T-helper 17 cell (primary cell): ENCODE measurements around the gene KIF16B. TPM values are rescaled to one million over a fixed set of nuclear protein-coding genes. Genes with fewer than 3 reads are reported as not detected.
"Not testable (repeated sequence)": the region's sequence is repeated elsewhere in the genome, so short reads cannot be mapped to it uniquely, and the experiment has no call there.

Experiments used
- ATAC-seq: fragments of 150-1000 bp; cut with Tn5 transposase; 2 replicates; pipeline ENCODE4 v1.10.0; 2021; ENCODE audit warnings: mild to moderate bottlenecking, moderate library complexity
- DNase-seq, 3 donors: peaks; one replicate each; pipeline versions ENCODE4 v3.0.0 to v3.0.0-alpha.2; 2020 to 2021
- H3K9me3 ChIP-seq: one replicate; pipeline ENCODE4 v1.7.0; 2013; ENCODE audit warnings: low read length, mild to moderate bottlenecking; ENCODE audit not compliant: control insufficient read depth, poor library complexity, severe bottlenecking
- H3K27ac Mint-ChIP-seq: one replicate; pipeline ENCODE4 v1.8.0; 2022; ENCODE audit warnings: mild to moderate bottlenecking, moderate library complexity, mixed read lengths
- H3K27me3 Mint-ChIP-seq: one replicate; pipeline ENCODE4 v1.8.0; 2022; ENCODE audit warnings: mixed read lengths
- H3K36me3 Mint-ChIP-seq: one replicate; pipeline ENCODE4 v1.8.0; 2022; ENCODE audit warnings: low read depth, mixed read lengths
- H3K4me1 Mint-ChIP-seq: one replicate; pipeline ENCODE4 v1.8.0; 2022; ENCODE audit warnings: mild to moderate bottlenecking, mixed read lengths
- H3K4me3 Mint-ChIP-seq: one replicate; pipeline ENCODE4 v1.8.0; 2022; ENCODE audit warnings: mild to moderate bottlenecking, moderate library complexity, mixed read lengths
- total RNA-seq, 4 donors: library from RNA in 2 of 4; stranded (reverse) in 2 of 4; gene quantifications; one replicate each; pipeline ENCODE4 v1.2.3 and lab custom pipeline; 2022 to 2026

The KIF16B gene
- total RNA-seq, 2 donors from 2014 or later: 11.1 to 12.0 TPM

DNA sequence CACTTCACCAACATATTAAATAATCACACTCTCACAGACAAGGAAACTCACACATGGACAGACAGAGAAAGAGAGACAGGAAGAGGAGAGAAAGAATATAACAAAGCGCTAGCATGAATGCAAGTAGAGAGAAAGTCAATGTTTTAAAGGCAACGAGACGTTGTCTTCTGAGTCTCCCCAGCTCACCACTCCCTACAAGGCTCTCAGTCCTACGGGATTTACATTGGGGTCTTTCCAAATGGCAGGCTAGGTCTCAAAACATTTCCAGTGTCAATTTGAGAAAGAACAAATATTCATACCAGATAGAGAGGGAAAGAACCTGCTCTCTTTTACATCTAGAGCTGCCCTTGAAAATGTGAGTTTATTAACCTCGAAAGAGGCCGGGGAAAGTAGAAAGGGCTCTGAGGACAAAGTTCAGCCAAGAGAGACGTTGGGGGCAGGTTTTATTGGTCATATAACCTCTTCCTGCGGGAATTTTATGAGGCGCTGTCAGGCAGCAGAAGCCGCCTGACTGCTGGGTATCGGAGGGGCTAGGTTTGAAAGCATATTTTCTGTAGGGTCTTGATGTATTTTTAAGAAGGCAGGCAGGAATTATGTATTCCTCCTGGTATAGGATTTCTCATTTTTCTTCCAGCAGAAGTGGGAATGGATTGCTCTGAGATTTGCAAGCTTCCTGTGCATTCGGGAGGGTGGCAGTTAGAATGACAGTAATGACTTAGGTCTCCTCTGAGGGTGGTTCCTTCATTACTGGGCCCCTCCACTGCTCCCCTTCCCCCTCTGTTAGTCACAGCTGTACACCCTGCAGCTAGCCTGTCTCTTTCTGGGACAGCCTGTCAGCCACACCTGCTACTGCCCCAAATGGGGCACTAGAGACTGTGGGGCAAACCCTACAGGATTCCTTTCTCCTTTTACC lies 34.4 kb upstream of the KIF16B start:
- H3K4me1 Mint-ChIP-seq: no peaks in the 10 kb centered on the region
- no peak overlapping the region for H3K27ac Mint-ChIP-seq
- no peak overlapping the region for H3K4me3 Mint-ChIP-seq
- no peaks in the 10 kb centered on the region for H3K9me3 ChIP-seq
- ATAC-seq: no peak
- H3K27me3 Mint-ChIP-seq: peaks cover 15% of the 10 kb centered on the region
- no peaks in the 10 kb centered on the region for H3K36me3 Mint-ChIP-seq
- DNase-seq: no peak

- Mint-ChIP-seq H3K27ac (no peak overlapping the region), H3K4me1 (no peaks in the 10 kb centered on the region), H3K36me3 (no peaks in the 10 kb centered on the region), H3K27me3 (peaks cover 15% of the 10 kb centered on the region), H3K4me3 (no peak overlapping the region)
- DNase-seq (no peak), ATAC-seq (no peak)
- H3K9me3 ChIP-seq: no peaks in the 10 kb centered on the region
These were observed 33.3 kb upstream of the KIF16B start for GRCh38 chr20:16606468-16607070.

GRCh38 chr20:16601047-16601446 lies 27.8 kb upstream of the KIF16B start:
- no peak overlapping the region for H3K27ac Mint-ChIP-seq
- no peaks in the 10 kb centered on the region for H3K36me3 Mint-ChIP-seq
- no peaks in the 10 kb centered on the region for H3K9me3 ChIP-seq
- no peak overlapping the region for H3K4me3 Mint-ChIP-seq
- DNase-seq (no peak), ATAC-seq (no peak)
- peaks cover 2% of the 10 kb centered on the region for H3K4me1 Mint-ChIP-seq
- peaks cover 18% of the 10 kb centered on the region for H3K27me3 Mint-ChIP-seq

GRCh38 chr20:16599257-16599656 lies 26.0 kb upstream of the KIF16B start:
- DNase-seq (no peak), ATAC-seq (no peak)
- Mint-ChIP-seq H3K36me3 (no peaks in the 10 kb centered on the region), H3K27me3 (peaks cover 21% of the 10 kb centered on the region), H3K4me1 (peaks cover 2% of the 10 kb centered on the region), H3K27ac (no peak overlapping the region), H3K4me3 (no peak overlapping the region)
- no peaks in the 10 kb centered on the region for H3K9me3 ChIP-seq

DNA sequence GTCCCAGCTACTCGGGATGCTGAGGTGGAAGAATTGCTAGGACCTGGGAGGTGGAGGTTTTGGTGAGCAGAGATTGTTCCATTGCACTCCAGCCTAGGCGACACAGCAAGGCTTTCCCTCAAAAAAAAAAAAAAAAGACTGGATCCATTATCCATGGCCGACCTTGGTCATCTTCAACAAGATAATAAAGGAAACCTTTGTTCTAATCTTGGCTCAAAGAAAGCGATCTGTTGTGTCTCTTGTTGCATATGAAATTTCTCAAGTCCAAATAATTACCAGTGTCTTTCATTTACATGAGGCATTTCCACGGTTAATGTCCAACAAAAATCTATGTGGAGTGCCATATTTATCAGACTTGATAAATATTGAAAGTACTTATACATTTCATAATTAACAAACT lies 23.7 kb upstream of the KIF16B start:
- H3K9me3 ChIP-seq: no peaks in the 10 kb centered on the region
- no peak for DNase-seq
- Mint-ChIP-seq H3K4me1 (peaks cover 2% of the 10 kb centered on the region), H3K27me3 (peaks cover 34% of the 10 kb centered on the region), H3K27ac (no peak overlapping the region), H3K36me3 (no peaks in the 10 kb centered on the region), H3K4me3 (no peak overlapping the region)
- no peak for ATAC-seq

DNA sequence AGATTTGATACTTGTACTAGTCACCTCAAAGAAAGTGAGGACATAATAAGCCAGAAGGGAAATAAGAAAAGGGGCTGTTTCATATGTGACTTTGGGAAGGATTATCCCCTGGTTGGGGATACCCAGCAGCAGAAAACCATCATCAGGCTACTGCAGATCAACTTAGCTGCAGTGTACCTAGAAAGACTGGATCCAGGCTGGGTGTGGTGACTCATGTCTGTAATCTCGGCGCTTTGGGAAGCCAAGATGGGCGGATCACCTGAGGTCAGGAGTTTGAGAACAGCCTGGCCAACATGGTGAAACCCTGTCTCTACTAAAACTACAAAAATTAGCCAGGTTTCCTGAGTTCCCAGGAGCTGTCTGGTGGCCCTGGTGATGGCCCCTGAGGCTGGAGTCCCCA lies 23.2 kb upstream of the KIF16B start:
- H3K27ac Mint-ChIP-seq, H3K9me3 ChIP-seq, H3K4me3 Mint-ChIP-seq, ATAC-seq, DNase-seq, H3K4me1 Mint-ChIP-seq, H3K36me3 Mint-ChIP-seq: not testable (repeated sequence)
- peaks cover 37% of the 10 kb centered on the region for H3K27me3 Mint-ChIP-seq

DNA sequence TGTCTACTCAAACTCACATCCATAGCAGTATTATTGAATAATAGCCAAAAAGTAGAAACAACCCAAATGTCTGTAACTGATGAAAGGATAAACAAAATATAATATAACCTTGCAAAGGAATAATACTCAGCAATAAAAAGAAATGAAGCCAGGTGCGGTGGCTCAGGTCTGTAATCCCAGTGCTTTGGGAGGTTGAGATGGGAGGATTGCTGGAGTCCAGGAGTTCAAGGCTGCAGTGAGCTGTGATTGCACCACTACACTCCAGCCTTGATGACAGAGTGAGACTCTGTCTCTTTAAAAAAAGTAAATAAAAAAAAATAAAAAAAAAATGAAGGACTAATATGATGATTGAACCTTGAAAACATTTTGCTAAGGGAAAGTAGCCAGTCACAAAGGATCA lies 22.1 kb upstream of the KIF16B start:
- Mint-ChIP-seq H3K4me3 (no peak overlapping the region), H3K4me1 (peaks cover 2% of the 10 kb centered on the region), H3K27ac (no peak overlapping the region), H3K36me3 (no peaks in the 10 kb centered on the region), H3K27me3 (peaks cover 42% of the 10 kb centered on the region)
- ATAC-seq (no peak), DNase-seq (no peak)
- no peaks in the 10 kb centered on the region for H3K9me3 ChIP-seq

DNA sequence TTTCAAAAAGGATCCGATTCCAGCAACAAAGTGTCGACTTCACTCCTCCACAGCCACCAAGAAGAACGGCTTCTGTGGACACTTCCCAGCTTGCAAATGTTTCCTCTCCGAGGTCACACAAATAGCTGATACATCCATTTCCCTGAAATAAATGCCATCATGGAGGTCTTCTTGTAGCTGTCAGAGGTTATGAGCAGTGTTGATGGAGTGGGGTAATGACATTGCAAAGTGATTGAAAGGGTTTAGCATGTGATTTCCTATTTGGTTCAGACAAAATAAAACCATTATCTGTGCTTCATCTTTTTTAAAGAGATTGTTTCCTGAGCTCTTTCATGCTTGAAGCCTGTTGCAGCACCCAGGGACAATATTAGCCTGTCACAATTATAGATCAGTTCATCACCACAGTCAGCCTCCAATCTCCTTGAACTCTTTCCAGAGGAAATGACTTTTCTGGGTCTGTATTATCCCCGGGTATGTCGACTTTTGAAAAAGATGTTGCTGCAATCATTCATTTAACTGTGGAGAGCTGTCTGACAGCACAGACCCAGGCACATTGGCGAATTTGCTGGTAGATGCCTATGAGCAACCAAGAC lies 16.9 kb upstream of the KIF16B start:
- DNase-seq (no peak), ATAC-seq (no peak)
- no peak overlapping the region for H3K4me3 Mint-ChIP-seq
- no peaks in the 10 kb centered on the region for H3K36me3 Mint-ChIP-seq
- peaks cover 60% of the 10 kb centered on the region for H3K27me3 Mint-ChIP-seq
- H3K4me1 Mint-ChIP-seq: no peaks in the 10 kb centered on the region
- no peaks in the 10 kb centered on the region for H3K9me3 ChIP-seq
- no peak overlapping the region for H3K27ac Mint-ChIP-seq

- no peaks in the 10 kb centered on the region for H3K9me3 ChIP-seq
- Mint-ChIP-seq H3K36me3 (no peaks in the 10 kb centered on the region), H3K4me3 (no peak overlapping the region), H3K4me1 (no peaks in the 10 kb centered on the region), H3K27ac (no peak overlapping the region), H3K27me3 (peaks cover 62% of the 10 kb centered on the region)
- no peak for ATAC-seq
- DNase-seq: no peak
These were observed 16.4 kb upstream of the KIF16B start for GRCh38 chr20:16589623-16590022.

GRCh38 chr20:16588241-16588640 lies 15.0 kb upstream of the KIF16B start:
- H3K27ac Mint-ChIP-seq: no peak overlapping the region
- H3K9me3 ChIP-seq: no peaks in the 10 kb centered on the region
- ATAC-seq (no peak), DNase-seq (no peak)
- H3K27me3 Mint-ChIP-seq: peaks cover 66% of the 10 kb centered on the region
- no peak overlapping the region for H3K4me3 Mint-ChIP-seq
- H3K4me1 Mint-ChIP-seq: no peaks in the 10 kb centered on the region
- H3K36me3 Mint-ChIP-seq: no peaks in the 10 kb centered on the region

DNA sequence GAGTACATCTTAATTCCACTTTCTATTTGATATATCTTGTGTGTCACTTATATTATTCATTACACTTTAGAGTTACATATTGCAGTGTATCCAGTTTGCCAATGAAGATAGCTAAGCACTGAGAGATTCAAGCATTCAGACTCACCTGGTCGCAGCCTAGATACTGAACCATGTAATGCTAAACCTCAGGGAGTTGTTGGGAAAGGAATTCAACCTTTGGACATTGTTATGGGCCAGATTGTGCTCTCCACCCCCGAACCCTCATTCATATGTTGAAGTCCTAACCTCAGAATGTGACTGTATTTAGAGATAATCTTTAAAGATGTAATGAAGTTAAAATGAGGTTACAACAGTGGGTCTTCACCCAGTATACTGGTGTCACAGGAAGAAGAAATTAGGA lies 13.8 kb upstream of the KIF16B start:
- Mint-ChIP-seq H3K27ac (no peak overlapping the region), H3K27me3 (peaks cover 68% of the 10 kb centered on the region), H3K4me1 (no peaks in the 10 kb centered on the region), H3K4me3 (no peak overlapping the region), H3K36me3 (no peaks in the 10 kb centered on the region)
- no peaks in the 10 kb centered on the region for H3K9me3 ChIP-seq
- ATAC-seq (no peak), DNase-seq (no peak)

GRCh38 chr20:16583474-16583873 lies 10.2 kb upstream of the KIF16B start:
- no peak for ATAC-seq
- peaks cover 45% of the 10 kb centered on the region for H3K27me3 Mint-ChIP-seq

DNA sequence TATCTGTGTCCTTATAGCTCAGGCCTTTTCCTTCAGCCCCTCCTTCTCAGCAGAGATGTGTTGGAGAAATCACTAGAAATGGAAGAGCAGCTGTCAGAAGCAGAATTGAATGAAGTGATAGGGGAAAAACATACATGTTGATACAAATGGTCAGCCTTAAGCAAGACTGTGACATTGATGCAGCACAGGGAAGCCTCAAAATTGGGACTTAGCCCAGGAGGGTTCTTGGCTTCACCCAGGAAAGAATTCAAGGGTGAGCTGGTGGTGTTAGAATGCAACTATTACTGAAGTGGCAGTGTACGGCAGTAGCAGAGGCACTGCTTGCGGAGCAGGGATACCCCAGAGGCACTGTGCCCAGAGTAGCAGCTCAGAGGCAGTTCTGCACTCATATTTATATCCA lies 8.0 kb upstream of the KIF16B start:
- DNase-seq (no peak), ATAC-seq (no peak)
- peaks cover 24% of the 10 kb centered on the region for H3K27me3 Mint-ChIP-seq
- no peak overlapping the region for H3K27ac Mint-ChIP-seq
- H3K9me3 ChIP-seq: no peaks in the 10 kb centered on the region
- H3K4me3 Mint-ChIP-seq: no peak overlapping the region
- no peaks in the 10 kb centered on the region for H3K4me1 Mint-ChIP-seq
- H3K36me3 Mint-ChIP-seq: no peaks in the 10 kb centered on the region

More at GRCh38 chr20:16583474-16583873, 10.2 kb upstream of the KIF16B start:
- H3K9me3 ChIP-seq: no peaks in the 10 kb centered on the region
- no peak for DNase-seq
- Mint-ChIP-seq H3K4me3 (no peak overlapping the region), H3K36me3 (no peaks in the 10 kb centered on the region), H3K27ac (no peak overlapping the region), H3K4me1 (no peaks in the 10 kb centered on the region)
